Retinal pigment epithelial cell (primary cell): Measurements from ENCODE around the gene DNAI2.

Experiments used
- DNase-seq: peaks from one replicate; pipeline ENCODE4 v3.0.0-alpha.2; 2010; ENCODE audit warnings: low read depth
- H3K4me3 ChIP-seq: 2 replicates; pipeline ENCODE4 v1.5.1; 2011; ENCODE audit warnings: mild to moderate bottlenecking, low read length, control low read depth, moderate library complexity
- TF ChIP-seq, protein P1 (sequence below): conservative IDR thresholded peaks from 2 replicates; pipeline ENCODE4 v1.5.1; 2011; ENCODE audit warnings: low read depth, low read length, control low read depth, inconsistent platforms

DNAI2 gene

DNA sequence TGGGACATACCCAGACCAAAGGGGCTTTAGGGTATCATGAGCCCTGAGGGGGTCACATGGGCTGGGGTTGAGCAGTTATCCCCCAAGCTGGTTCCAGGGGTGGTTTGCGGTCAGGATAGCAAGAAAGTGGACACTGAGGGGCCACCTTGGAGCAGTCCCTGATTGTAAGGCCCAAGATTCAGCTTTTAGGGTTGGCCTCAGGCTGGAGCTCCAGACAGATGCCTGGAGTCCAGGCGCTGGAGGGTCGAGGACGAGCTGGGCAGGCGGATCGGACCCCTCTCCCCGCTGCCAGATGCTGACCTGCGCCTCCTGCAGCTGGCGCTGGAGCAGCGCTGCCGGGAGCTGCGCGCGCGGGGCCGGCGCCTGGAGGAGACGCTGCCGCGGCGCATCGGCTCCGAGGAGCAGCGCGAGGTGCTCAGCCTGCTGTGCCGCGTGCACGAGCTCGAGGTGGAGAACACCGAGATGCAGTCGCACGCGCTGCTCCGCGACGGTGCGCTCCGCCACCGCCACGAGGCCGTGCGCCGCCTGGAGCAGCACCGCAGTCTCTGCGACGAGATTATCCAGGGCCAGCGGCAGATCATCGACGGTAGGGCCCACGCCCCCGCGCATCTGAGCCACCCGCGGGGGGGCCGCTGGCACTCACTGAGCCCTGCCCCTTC is 77.6 kb downstream of the DNAI2 start:
- no peak overlapping the region for H3K4me3 ChIP-seq
- no peak for DNase-seq
- TF ChIP-seq, protein P1, sequence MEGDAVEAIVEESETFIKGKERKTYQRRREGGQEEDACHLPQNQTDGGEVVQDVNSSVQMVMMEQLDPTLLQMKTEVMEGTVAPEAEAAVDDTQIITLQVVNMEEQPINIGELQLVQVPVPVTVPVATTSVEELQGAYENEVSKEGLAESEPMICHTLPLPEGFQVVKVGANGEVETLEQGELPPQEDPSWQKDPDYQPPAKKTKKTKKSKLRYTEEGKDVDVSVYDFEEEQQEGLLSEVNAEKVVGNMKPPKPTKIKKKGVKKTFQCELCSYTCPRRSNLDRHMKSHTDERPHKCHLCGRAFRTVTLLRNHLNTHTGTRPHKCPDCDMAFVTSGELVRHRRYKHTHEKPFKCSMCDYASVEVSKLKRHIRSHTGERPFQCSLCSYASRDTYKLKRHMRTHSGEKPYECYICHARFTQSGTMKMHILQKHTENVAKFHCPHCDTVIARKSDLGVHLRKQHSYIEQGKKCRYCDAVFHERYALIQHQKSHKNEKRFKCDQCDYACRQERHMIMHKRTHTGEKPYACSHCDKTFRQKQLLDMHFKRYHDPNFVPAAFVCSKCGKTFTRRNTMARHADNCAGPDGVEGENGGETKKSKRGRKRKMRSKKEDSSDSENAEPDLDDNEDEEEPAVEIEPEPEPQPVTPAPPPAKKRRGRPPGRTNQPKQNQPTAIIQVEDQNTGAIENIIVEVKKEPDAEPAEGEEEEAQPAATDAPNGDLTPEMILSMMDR: no peak

DNA sequence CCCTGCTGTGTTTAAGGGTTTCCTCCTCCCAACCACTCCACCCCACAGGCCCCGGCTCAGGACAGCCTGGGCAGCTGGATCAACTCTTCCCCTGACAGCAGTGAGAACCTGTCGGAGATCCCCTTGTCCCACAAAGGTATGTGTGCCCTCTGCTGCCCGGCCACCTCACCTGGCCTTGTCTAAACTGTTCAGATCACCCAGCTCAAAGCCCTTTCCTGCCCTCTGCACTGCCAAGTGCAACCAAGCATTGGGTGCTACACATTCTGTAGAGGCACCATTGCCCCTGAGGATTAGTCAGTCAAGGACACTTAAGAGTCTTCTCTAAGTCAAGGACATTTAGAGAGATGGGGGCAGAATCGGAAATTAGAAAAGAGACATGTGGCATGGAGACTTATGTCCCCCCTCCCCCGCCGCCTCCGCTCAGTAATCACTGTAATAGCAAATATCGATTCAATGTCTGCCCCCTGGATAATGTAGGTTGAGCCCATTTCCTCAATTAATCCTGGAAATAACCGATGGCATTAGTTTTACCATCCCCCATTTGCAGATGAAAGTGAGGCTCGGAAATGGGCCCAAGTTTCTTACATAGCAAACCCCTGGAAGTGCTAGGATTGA is 79.5 kb downstream of the DNAI2 start:
- no peak overlapping the region for H3K4me3 ChIP-seq
- no peak for DNase-seq
- TF ChIP-seq, protein P1: no peak

DNA sequence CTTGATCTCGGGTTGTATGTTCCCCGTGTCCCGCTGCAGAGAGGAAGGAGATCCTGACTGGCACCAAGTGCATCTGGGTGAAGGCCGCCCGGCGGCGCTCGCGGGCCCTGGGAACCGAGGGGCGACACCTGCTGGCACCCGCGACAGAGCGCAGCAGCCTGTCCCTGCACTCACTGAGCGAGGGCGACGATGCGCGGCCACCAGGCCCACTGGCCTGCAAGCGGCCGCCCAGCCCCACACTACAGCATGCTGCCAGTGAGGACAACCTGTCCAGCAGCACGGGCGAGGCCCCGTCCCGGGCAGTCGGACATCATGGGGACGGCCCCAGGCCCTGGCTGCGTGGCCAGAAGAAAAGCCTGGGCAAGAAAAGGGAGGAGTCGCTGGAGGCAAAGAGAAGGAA is 80.1 kb downstream of the DNAI2 start:
- TF ChIP-seq, protein P1: peak; percentile 74
- no peak for DNase-seq
- H3K4me3 ChIP-seq: no peak overlapping the region

DNA sequence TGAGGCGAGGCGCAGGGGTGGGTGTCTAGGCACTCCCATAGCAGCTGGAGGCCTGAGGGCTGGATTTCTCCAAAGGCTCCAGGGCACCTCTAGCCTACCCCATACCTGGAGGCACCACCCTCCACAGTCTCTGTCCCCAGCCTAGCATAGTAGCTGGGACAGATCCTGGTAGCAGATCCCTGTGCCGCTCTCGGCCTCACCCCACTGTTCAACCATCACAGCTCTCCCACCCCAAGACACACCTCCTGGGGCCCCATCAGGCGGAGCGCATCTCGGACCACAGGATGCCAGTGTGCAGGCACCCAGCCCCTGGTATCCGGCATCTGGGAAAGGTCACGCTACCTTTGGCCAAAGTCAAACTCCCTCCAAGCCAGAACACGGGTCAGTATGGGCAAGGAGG is 80.5 kb downstream of the DNAI2 start:
- no peak for DNase-seq
- no peak overlapping the region for H3K4me3 ChIP-seq
- TF ChIP-seq, protein P1: no peak

DNA sequence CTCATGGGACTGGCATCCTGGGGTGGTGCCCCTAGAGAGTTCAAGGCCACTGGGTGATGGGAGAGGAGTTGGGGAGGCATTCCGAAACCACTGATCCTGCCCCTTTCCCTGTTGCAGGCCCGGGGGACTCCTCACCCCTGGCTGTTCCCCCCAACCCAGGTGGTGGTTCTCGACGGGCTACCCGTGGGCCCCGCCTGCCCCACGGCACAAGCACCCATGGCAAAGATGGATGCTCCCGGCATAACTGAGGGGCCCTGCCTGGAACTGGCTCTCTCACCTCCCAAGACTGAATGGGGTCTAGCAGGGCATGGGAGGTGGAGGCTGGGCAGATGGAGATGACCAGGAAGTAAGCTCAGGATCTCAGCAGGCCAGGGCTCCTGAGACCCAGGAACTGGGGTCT is 81.0 kb downstream of the DNAI2 start:
- TF ChIP-seq, protein P1: no peak
- no peak for DNase-seq
- no peak overlapping the region for H3K4me3 ChIP-seq

DNA sequence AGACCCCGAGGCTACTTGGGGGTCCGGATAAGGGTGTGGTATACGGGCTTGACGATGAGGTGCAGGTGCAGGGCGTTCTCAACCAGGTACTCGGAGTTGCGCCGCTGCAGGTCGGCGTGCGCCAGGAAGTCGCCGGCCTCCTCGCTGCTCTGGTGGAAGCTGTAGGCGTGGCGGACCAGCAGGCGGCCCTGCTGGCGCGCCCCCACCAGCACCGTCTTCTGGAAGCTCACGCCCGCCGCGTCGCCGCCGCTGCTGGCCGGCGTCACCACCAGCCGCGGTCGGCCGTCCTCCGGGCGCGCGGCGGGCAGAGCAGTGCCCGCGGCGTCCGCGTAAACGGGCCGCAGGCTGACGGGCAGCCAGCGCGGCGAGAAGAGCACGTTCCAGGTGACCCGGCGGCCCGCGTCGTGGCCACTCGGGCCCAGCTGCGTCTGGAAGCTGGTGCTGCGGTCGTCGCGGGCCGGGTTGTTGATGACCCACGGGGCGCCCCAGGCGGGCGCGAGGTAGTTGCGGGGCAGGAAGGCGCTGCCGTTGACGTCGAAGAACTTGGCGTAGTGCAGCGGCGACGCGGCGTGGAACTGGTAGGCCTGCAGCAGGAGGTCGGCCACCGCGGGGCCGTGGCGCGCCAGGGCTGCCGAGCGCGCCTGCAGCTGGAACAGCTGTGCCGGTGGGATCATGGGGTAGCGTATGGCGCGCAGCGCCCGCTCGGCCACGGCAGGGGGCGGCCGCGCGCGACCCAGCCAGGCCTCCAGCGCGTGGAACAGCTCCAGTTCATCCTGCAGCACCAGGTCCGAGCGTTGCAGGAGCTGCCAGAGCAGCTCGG is 82.8 kb downstream of the DNAI2 start:
- H3K4me3 ChIP-seq: no peak overlapping the region
- DNase-seq: no peak
- TF ChIP-seq, protein P1: no peak

DNA sequence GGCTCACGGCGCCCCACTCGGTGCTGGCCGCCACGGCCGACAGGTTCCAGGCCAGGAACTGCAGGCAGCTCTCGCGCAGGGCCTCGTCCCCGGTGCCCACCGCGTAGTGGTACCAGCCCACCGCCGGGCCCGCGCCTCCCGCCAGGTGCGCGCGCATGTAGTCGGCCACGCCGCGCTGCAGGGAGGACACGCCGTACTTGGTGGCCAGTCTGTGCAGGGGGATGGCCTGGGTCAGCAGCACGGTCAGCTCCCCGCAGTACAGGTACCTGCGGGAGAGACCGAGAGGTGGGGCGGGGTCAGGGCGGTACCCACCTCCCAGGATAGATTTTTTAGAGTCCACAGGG is 83.4 kb downstream of the DNAI2 start:
- TF ChIP-seq, protein P1: no peak
- no peak for DNase-seq
- no peak overlapping the region for H3K4me3 ChIP-seq
